ENCODE data around the gene MMP27. TPM values are rescaled to one million over a fixed set of nuclear protein-coding genes. Genes with fewer than 3 reads are reported as not detected.

Gene MMP27
- total and polyA plus RNA-seq, 9 donors = 0.09 to 0.77 TPM; not detected in 7

DNA sequence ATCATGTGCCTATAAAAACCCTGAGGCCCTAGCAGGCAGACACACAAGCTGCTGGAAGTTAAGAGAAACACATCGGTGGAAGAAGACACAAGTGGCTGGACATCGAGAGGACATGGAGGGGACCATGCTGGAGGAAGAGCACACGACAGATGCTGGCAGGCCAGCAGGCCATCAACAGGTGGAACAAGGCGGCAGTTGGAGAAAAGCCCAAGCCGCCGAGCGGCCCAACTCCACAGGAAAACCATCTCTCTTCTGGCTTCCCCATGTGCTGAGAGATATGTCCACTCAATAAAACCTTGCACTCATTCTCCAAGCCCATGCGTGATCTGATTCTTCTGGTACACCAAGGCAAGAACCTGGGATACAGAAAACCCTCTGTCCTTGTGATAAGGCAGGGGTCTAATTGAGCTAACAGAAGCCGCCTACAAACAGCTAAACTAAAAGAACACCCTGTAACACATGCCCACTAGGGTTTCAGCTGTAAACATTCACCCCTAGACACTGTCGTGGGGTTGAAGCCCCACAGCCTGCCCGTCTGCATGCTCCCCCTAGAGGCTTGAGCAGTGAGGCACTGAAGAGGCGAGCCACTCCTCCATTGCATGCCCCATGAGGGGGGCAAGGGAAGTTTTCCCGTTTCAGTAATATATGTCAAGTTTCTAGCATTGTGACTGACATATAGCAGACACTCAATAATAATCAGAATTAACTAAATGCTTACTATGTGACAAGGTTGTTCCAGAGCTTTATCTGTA lies 41.4 kb downstream of the MMP27 start:
- Histone ChIP-seq H3K4me3 (ENCODE audit: low read length) (no peak overlapping the region), H3K36me3 (ENCODE audit: control insufficient read depth, insufficient read depth, low read length) (no peaks in the 10 kb centered on the region), H3K27me3 (ENCODE audit: control insufficient read depth, insufficient read depth, low read length) (no peaks in the 10 kb centered on the region), H3K9me3 (replicated peaks; ENCODE audit: control insufficient read depth, low read depth, low read length) (no peaks in the 10 kb centered on the region), H3K4me1 (ENCODE audit: control insufficient read depth, insufficient read depth, low read length) (no peaks in the 10 kb centered on the region), H3K27ac (ENCODE audit: low read length) (no peak overlapping the region)
- 87% methylated on average over 5 of the region's 13 CpGs for WGBS (ENCODE audit: insufficient coverage)
- DNase-seq = no peak

DNA sequence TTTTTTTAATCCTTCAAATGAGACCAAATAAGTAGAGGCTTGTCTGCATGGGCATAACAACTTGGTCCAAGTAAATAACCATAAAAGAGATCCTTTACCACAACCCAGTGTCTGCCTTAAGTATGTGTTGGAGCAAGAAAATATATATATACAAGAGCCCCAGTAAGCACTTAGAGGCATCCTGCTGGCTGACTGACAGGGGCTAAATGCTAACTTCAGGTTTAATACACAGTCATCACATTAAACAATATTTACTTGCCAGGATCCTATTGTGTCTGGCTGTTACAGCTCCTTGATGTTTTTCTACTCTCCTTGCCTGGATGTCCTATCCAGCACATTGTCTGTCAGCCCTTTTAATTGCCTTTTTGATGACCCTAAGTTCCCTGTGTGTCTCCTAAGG lies 43.0 kb downstream of the MMP27 start:
- H3K27me3 ChIP-seq (ENCODE audit: control insufficient read depth, insufficient read depth, low read length) = no peaks in the 10 kb centered on the region
- H3K9me3 ChIP-seq (replicated peaks; ENCODE audit: control insufficient read depth, low read depth, low read length) = no peaks in the 10 kb centered on the region
- no peaks in the 10 kb centered on the region for H3K4me1 ChIP-seq (ENCODE audit: control insufficient read depth, insufficient read depth, low read length)
- no peak overlapping the region for H3K27ac ChIP-seq (ENCODE audit: low read length)
- H3K36me3 ChIP-seq (ENCODE audit: control insufficient read depth, insufficient read depth, low read length) = no peaks in the 10 kb centered on the region
- DNase-seq = no peak
- no peak overlapping the region for H3K4me3 ChIP-seq (ENCODE audit: low read length)

DNA sequence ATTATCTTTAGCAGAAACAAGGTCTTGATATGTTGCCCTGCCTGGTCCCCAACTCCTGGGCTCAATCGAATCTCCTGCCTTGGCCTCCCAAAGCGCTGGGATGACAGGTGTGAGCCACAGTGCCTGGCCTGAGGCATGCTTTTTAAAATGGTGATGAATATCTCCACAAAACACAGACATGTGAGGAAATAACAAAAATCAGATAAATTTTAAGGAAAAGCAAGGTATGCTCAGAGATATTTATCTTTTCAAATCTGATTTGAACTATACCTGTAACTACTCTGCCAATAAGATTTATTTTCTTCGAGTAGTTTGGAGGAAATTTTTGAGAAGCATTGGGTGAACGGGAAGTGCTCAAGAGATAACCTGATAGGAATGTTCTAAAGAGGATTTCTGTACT lies 44.5 kb downstream of the MMP27 start:
- H3K9me3 ChIP-seq (replicated peaks; ENCODE audit: control insufficient read depth, low read depth, low read length) = no peaks in the 10 kb centered on the region
- 100% methylated on average over 1 of the region's 4 CpGs for WGBS (ENCODE audit: insufficient coverage)
- no peaks in the 10 kb centered on the region for H3K27me3 ChIP-seq (ENCODE audit: control insufficient read depth, insufficient read depth, low read length)
- H3K4me1 ChIP-seq (ENCODE audit: control insufficient read depth, insufficient read depth, low read length) = no peaks in the 10 kb centered on the region
- H3K27ac ChIP-seq (ENCODE audit: low read length) = no peak overlapping the region
- H3K36me3 ChIP-seq (ENCODE audit: control insufficient read depth, insufficient read depth, low read length) = no peaks in the 10 kb centered on the region
- no peak for DNase-seq
- no peak overlapping the region for H3K4me3 ChIP-seq (ENCODE audit: low read length)

DNA sequence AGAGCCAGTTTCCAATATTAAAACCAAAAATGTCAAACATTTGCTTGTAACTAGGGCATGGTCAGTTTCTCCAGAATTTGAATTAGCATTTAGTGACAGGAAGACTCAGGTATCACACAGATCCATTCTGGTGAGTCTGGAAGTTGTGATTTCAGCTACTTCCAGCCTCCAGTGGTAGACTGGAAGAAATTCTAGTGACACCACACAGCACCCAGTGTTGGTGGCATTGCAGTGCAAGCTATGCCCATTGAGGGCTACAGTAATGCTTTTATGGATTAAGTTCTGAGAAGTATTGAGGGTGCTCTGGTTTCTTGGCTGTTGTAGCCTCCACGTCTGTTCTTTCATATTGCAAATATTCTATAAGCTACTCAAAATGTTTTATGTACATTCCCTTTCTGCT lies 49.0 kb downstream of the MMP27 start:
- Histone ChIP-seq H3K27me3 (ENCODE audit: control insufficient read depth, insufficient read depth, low read length) (no peaks in the 10 kb centered on the region), H3K9me3 (replicated peaks; ENCODE audit: control insufficient read depth, low read depth, low read length) (no peaks in the 10 kb centered on the region), H3K4me1 (ENCODE audit: control insufficient read depth, insufficient read depth, low read length) (no peaks in the 10 kb centered on the region), H3K4me3 (ENCODE audit: low read length) (no peak overlapping the region), H3K27ac (ENCODE audit: low read length) (no peak overlapping the region), H3K36me3 (ENCODE audit: control insufficient read depth, insufficient read depth, low read length) (no peaks in the 10 kb centered on the region)
- no peak for DNase-seq
- no CpG with 5 or more reads among the region's 1 CpG for WGBS (ENCODE audit: insufficient coverage)

DNA sequence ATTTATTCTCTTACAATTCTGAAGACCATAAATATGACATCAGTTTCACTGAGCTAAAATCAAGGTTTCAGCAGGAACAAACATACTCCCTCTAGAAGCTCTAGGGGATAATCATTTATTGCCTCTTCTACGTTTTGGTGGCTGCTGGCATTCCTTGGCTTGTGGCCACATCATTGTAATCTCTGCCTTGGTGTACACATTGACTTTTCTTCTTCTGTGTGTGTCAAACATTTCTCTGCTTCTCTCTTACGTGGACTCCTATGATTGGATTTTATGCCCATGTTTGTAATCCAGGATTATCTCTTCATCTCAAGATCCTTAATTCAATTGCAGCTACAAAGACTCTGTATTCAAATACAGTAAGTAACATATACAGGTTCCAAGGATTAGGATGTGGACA lies 50.0 kb downstream of the MMP27 start:
- Histone ChIP-seq H3K4me3 (ENCODE audit: low read length) (no peak overlapping the region), H3K9me3 (replicated peaks; ENCODE audit: control insufficient read depth, low read depth, low read length) (no peaks in the 10 kb centered on the region), H3K4me1 (ENCODE audit: control insufficient read depth, insufficient read depth, low read length) (no peaks in the 10 kb centered on the region), H3K27ac (ENCODE audit: low read length) (no peak overlapping the region), H3K27me3 (ENCODE audit: control insufficient read depth, insufficient read depth, low read length) (no peaks in the 10 kb centered on the region), H3K36me3 (ENCODE audit: control insufficient read depth, insufficient read depth, low read length) (no peaks in the 10 kb centered on the region)
- 43% methylated on average over 1 of the region's 2 CpGs for WGBS (ENCODE audit: insufficient coverage)
- DNase-seq = no peak

DNA sequence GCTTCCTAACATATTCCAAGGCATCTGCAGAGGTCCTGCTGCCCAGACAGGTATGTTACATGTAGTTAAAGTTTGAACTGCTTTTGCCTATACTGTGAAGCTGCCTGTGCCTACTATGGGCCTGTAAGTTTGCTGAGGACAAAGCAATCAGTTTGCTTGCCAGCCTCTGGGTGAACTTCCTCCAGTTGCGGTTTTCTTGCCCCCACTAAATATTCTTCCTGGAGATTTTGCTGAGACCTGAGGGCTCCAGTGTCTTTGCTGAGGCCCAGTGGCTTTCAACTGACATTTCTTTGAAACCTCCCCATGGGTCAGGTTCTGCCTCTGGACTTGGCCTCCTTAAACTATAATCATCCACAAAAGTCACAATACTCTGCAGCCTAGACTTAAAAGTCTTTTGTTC lies 50.8 kb downstream of the MMP27 start:
- Histone ChIP-seq H3K27me3 (ENCODE audit: control insufficient read depth, insufficient read depth, low read length) (no peaks in the 10 kb centered on the region), H3K4me3 (ENCODE audit: low read length) (no peak overlapping the region), H3K4me1 (ENCODE audit: control insufficient read depth, insufficient read depth, low read length) (no peaks in the 10 kb centered on the region), H3K36me3 (ENCODE audit: control insufficient read depth, insufficient read depth, low read length) (no peaks in the 10 kb centered on the region), H3K27ac (ENCODE audit: low read length) (no peak overlapping the region), H3K9me3 (replicated peaks; ENCODE audit: control insufficient read depth, low read depth, low read length) (no peaks in the 10 kb centered on the region)
- WGBS (ENCODE audit: insufficient coverage) = no CpG with 5 or more reads among the region's 1 CpG
- no peak for DNase-seq

DNA sequence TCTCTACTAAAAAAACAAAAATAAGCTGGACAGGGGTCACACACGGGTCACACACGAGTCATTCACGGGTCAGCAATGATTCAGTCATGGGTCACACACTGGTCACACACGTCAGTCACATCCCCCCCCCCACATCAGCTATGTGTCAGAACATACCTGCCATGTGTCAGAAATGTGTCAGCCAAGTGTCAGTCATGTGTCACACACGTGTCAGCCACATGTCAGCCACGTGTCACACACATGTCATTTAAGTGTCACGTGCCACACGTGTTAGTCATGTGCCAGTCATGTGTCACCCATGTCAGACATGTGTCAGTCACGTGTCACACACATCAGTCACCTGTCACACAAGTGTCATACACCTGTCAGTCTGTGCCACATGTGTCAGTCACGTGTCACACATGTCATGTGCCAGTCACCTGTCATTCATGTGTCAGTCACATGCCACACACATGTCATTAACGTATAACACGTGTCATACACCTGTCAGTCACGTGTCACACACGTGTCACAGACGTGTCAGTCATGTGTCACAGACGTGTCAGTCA lies 51.8 kb downstream of the MMP27 start:
- no peak overlapping the region for H3K27ac ChIP-seq (ENCODE audit: low read length)
- DNase-seq = no peak
- no peaks in the 10 kb centered on the region for H3K36me3 ChIP-seq (ENCODE audit: control insufficient read depth, insufficient read depth, low read length)
- no peak overlapping the region for H3K4me3 ChIP-seq (ENCODE audit: low read length)
- no peaks in the 10 kb centered on the region for H3K27me3 ChIP-seq (ENCODE audit: control insufficient read depth, insufficient read depth, low read length)
- no peaks in the 10 kb centered on the region for H3K4me1 ChIP-seq (ENCODE audit: control insufficient read depth, insufficient read depth, low read length)
- WGBS (ENCODE audit: insufficient coverage) = 89% methylated on average over 10 of the region's 16 CpGs
- H3K9me3 ChIP-seq (replicated peaks; ENCODE audit: control insufficient read depth, low read depth, low read length) = no peaks in the 10 kb centered on the region

DNA sequence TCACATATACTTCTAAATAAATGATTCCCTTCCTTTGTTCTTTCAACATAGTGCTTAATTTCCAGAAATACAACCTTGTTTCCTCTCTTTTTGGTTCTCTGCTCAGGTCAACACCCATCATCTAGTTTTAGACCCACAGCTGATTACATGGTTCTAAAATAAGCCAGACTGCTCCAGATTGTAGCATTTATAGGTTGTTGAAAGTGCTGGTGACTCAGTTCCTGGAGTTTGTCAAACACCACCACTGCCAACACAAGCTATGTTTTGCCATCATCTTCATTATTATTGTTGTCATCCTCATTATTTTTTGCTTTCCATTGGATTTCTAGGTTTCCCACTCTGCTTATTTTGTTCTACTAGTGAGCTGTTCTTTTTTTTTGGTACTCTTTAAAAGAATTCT lies 58.1 kb downstream of the MMP27 start:
- Histone ChIP-seq H3K27ac (ENCODE audit: low read length) (no peak overlapping the region), H3K4me1 (ENCODE audit: control insufficient read depth, insufficient read depth, low read length) (no peaks in the 10 kb centered on the region), H3K27me3 (ENCODE audit: control insufficient read depth, insufficient read depth, low read length) (no peaks in the 10 kb centered on the region)

DNA sequence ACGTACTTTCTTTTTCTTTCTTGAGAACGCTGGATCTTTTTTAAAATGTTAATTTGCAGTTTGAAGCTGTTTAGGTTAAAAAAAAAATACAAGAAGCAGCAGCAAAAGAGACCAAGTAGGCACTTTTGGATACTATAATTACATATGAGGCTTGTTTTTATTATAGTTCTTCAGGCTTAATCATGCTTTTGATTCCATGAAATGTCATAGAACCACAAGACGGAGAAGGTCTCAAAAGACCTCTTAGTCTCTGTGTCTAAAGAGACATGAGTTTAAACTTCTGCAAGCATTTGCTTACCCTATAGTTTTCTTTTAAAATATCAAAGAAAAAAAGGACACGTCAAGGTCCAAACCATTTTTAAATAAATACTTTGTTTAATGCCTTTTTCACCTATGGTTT lies 61.6 kb downstream of the MMP27 start:
- DNase-seq = no peak
- H3K27me3 ChIP-seq (ENCODE audit: control insufficient read depth, insufficient read depth, low read length) = no peaks in the 10 kb centered on the region
- WGBS (ENCODE audit: insufficient coverage) = no CpG with 5 or more reads among the region's 4 CpGs
- H3K27ac ChIP-seq (ENCODE audit: low read length) = no peak overlapping the region
- no peaks in the 10 kb centered on the region for H3K36me3 ChIP-seq (ENCODE audit: control insufficient read depth, insufficient read depth, low read length)
- H3K9me3 ChIP-seq (replicated peaks; ENCODE audit: control insufficient read depth, low read depth, low read length) = no peaks in the 10 kb centered on the region
- no peak overlapping the region for H3K4me3 ChIP-seq (ENCODE audit: low read length)
- no peaks in the 10 kb centered on the region for H3K4me1 ChIP-seq (ENCODE audit: control insufficient read depth, insufficient read depth, low read length)

More for the DNA sequence above, 58.1 kb downstream of the MMP27 start:
- no peak for DNase-seq
- H3K36me3 ChIP-seq (ENCODE audit: control insufficient read depth, insufficient read depth, low read length) = no peaks in the 10 kb centered on the region
- no peak overlapping the region for H3K4me3 ChIP-seq (ENCODE audit: low read length)
- H3K9me3 ChIP-seq (replicated peaks; ENCODE audit: control insufficient read depth, low read depth, low read length) = no peaks in the 10 kb centered on the region
